Common myeloid progenitor, CD34-positive (primary cell): ENCODE data around the gene LIG3.

Source experiments
- CTCF ChIA-PET: fragments of 350-600 bp; sonication (Branson Sonifier 250); formaldehyde crosslinking; loops from one replicate; lab custom pipeline; 2021; ENCODE audit warnings: antibody characterized with exemption; lab: Charles Lee
- POLR2A ChIA-PET: fragments of 350-600 bp; sonication (Branson Sonifier 250); formaldehyde crosslinking; loops from one replicate; lab custom pipeline; 2021; ENCODE audit warnings: antibody characterized with exemption; lab: Charles Lee
- DNase-seq, 3 donors: peaks; one replicate each; pipeline versions ENCODE4 v3.0.0 to v3.0.0-alpha.2; 2013
- H3K27ac ChIP-seq, 2 experiments: 1 replicate in 1 of 2; 2 replicates in 1 of 2; pipeline ENCODE4 v1.7.0; 2013; ENCODE audit warnings: inconsistent platforms in 2 of 2, low read length in 2 of 2, mild to moderate bottlenecking in 2 of 2, low read depth in 1 of 2, moderate library complexity in 1 of 2; ENCODE audit not compliant: severe bottlenecking in 2 of 2, insufficient read depth in 1 of 2, poor library complexity in 1 of 2
- H3K27me3 ChIP-seq, 5 experiments: replicated peaks in 2 of 5; 1 replicate in 3 of 5; 2 replicates in 2 of 5; pipeline versions ENCODE4 v1.6.1 to v1.7.0; 2013; ENCODE audit warnings: low read length in 4 of 5, mild to moderate bottlenecking in 2 of 5, moderate library complexity in 2 of 5, inconsistent platforms in 1 of 5; ENCODE audit not compliant: insufficient read depth in 5 of 5, control insufficient read depth in 4 of 5
- H3K36me3 ChIP-seq, 4 experiments: 1 replicate in 2 of 4; 2 replicates in 2 of 4; pipeline versions ENCODE4 v1.6.1 to v1.7.0; 2013; ENCODE audit warnings: low read length in 3 of 4, control low read depth in 1 of 4, mild to moderate bottlenecking in 1 of 4; ENCODE audit not compliant: control insufficient read depth in 4 of 4, insufficient read depth in 4 of 4
- H3K4me1 ChIP-seq, 4 experiments: 1 replicate in 3 of 4; 2 replicates in 1 of 4; pipeline versions ENCODE4 v1.6.1 to v1.7.1; 2013; ENCODE audit warnings: low read length in 3 of 4, mild to moderate bottlenecking in 3 of 4, control low read depth in 1 of 4, inconsistent platforms in 1 of 4, moderate library complexity in 1 of 4; ENCODE audit not compliant: control insufficient read depth in 4 of 4, insufficient read depth in 4 of 4; ENCODE audit errors: control extremely low read depth in 1 of 4
- H3K4me3 ChIP-seq, 7 experiments: 1 replicate in 4 of 7; 2 replicates in 3 of 7; pipeline versions ENCODE4 v1.5.1 to v1.7.0; 2013; ENCODE audit warnings: mild to moderate bottlenecking in 7 of 7, low read length in 6 of 7, moderate library complexity in 6 of 7, inconsistent platforms in 2 of 7, low read depth in 2 of 7, control low read depth in 1 of 7; ENCODE audit not compliant: insufficient read depth in 4 of 7, control insufficient read depth in 1 of 7; ENCODE audit errors: extremely low read depth in 1 of 7
- H3K9me3 ChIP-seq, 5 experiments: 1 replicate in 4 of 5; 2 replicates in 1 of 5; pipeline versions ENCODE4 v1.6.1 to v1.7.1; 2013; ENCODE audit warnings: low read length in 4 of 5, mild to moderate bottlenecking in 2 of 5, inconsistent platforms in 1 of 5, low read depth in 1 of 5, moderate library complexity in 1 of 5; ENCODE audit not compliant: control insufficient read depth in 4 of 5, insufficient read depth in 2 of 5; ENCODE audit errors: control extremely low read depth in 1 of 5
- whole genome bisulfite sequencing: methylation state at CpG from one replicate; pipeline ENCODE4 v1.1.5; 2013; ENCODE audit not compliant: insufficient coverage; 5-methylcytosine and 5-hydroxymethylcytosine counted together

LIG3 gene

GRCh38 chr17:34989473-34989872, 9.2 kb downstream of the LIG3 start:
- Histone ChIP-seq H3K9me3 (no peaks in the 10 kb centered on the region), H3K27ac (no peak overlapping the region), H3K36me3 (peaks cover 31 to 76% (median 58%) of the 10 kb centered on the region in 4 experiments), H3K4me1 (peaks cover 0 to 14% (median 4%) of the 10 kb centered on the region in 4 experiments), H3K4me3 (no peak overlapping the region), H3K27me3 (no peaks in the 10 kb centered on the region)
- POLR2A ChIA-PET: no interaction called here
- no peak for DNase-seq
- WGBS: 99% methylated on average over 8 of the region's 10 CpGs
- CTCF ChIA-PET: interaction anchor here (1.1 to 3.8 kb wide), 4 partner anchors 8 to 129 kb away, joined by 3 to 20 read pairs (median 8); partner anchors contain the start of gene LIG3

- DNase-seq: peak in 1 of 3 donors; percentile 24
- Histone ChIP-seq H3K4me1 (peaks cover 0 to 14% (median 4%) of the 10 kb centered on the region in 4 experiments), H3K27me3 (no peaks in the 10 kb centered on the region), H3K27ac (no peak overlapping the region), H3K9me3 (no peaks in the 10 kb centered on the region), H3K4me3 (no peak overlapping the region), H3K36me3 (peaks cover 37 to 87% (median 63%) of the 10 kb centered on the region in 4 experiments)
- POLR2A ChIA-PET: interaction anchor here (0.9 kb wide), 1 partner anchor 9 kb away, joined by 3 read pairs; no protein-coding TSS in a partner anchor
- 98% methylated on average over 6 of the region's 6 CpGs for WGBS
- CTCF ChIA-PET: interaction anchor here (1.2 to 3.8 kb wide), 7 partner anchors 10 to 128 kb away, joined by 3 to 20 read pairs (median 4); partner anchors contain the start of genes LIG3, RAD51D and RFFL
These were observed 10.6 kb downstream of the LIG3 start for GRCh38 chr17:34990921-34991365.

GRCh38 chr17:34991606-34992005, 11.3 kb downstream of the LIG3 start:
- Histone ChIP-seq H3K36me3 (peaks cover 36 to 89% (median 68%) of the 10 kb centered on the region in 4 experiments), H3K4me3 (no peak overlapping the region), H3K4me1 (peaks cover 0 to 14% (median 4%) of the 10 kb centered on the region in 4 experiments), H3K9me3 (no peaks in the 10 kb centered on the region), H3K27ac (no peak overlapping the region), H3K27me3 (no peaks in the 10 kb centered on the region)
- no peak for DNase-seq
- ChIA-PET CTCF (interaction anchor here (1.0 to 3.8 kb wide), 7 partner anchors 11 to 128 kb away, joined by 3 to 20 read pairs (median 4); partner anchors contain the start of genes LIG3 and RAD51D), POLR2A (interaction anchor here (0.9 kb wide), 1 partner anchor 9 kb away, joined by 3 read pairs; no protein-coding TSS in a partner anchor)
- 93% methylated on average over 2 of the region's 3 CpGs for WGBS

GRCh38 chr17:34993031-34993430, 12.7 kb downstream of the LIG3 start:
- Histone ChIP-seq H3K9me3 (no peaks in the 10 kb centered on the region), H3K27ac (no peak overlapping the region), H3K27me3 (no peaks in the 10 kb centered on the region), H3K4me3 (no peak overlapping the region), H3K4me1 (peaks cover 0 to 14% (median 4%) of the 10 kb centered on the region in 4 experiments), H3K36me3 (peaks cover 32 to 93% (median 69%) of the 10 kb centered on the region in 4 experiments)
- POLR2A ChIA-PET: no interaction called here
- whole genome bisulfite sequencing: 59% methylated on average over 2 of the region's 2 CpGs
- CTCF ChIA-PET: interaction anchor here (1.2 to 10.7 kb wide), 3 partner anchors 9 to 126 kb away, joined by 3 to 156 read pairs (median 15); partner anchors contain the start of genes FNDC8 and RAD51D
- DNase-seq: no peak

GRCh38 chr17:34996422-34997285, 16.3 kb downstream of the LIG3 start:
- Histone ChIP-seq H3K9me3 (no peaks in the 10 kb centered on the region), H3K27me3 (no peaks in the 10 kb centered on the region), H3K4me1 (peaks cover 0 to 8% (median 5%) of the 10 kb centered on the region in 4 experiments), H3K27ac (no peak overlapping the region), H3K36me3 (peaks cover 25 to 90% (median 63%) of the 10 kb centered on the region in 4 experiments), H3K4me3 (no peak overlapping the region)
- WGBS: 97% methylated on average over 3 of the region's 3 CpGs
- POLR2A ChIA-PET: interaction anchor here (0.9 kb wide), 1 partner anchor 14 kb away, joined by 3 read pairs; no protein-coding TSS in a partner anchor
- no peak for DNase-seq
- CTCF ChIA-PET: interaction anchor here (0.8 to 10.7 kb wide), 13 partner anchors 9 to 129 kb away, joined by 3 to 156 read pairs (median 5); partner anchors contain the start of genes FNDC8, RAD51D and RFFL

- DNase-seq: no peak
- H3K4me3 ChIP-seq: no peak overlapping the region
- 96% methylated on average over 11 of the region's 11 CpGs for WGBS
- H3K4me1 ChIP-seq: peaks cover 0 to 7% (median 4%) of the 10 kb centered on the region in 4 experiments
- ChIA-PET CTCF (interaction anchor here (0.9 to 10.7 kb wide), 14 partner anchors 9 to 121 kb away, joined by 3 to 156 read pairs (median 5); partner anchors contain the start of genes FNDC8, RAD51D and RFFL), POLR2A (no interaction called here)
- no peak overlapping the region for H3K27ac ChIP-seq
- H3K9me3 ChIP-seq: no peaks in the 10 kb centered on the region
- H3K36me3 ChIP-seq: peaks cover 24 to 90% (median 61%) of the 10 kb centered on the region in 4 experiments
- H3K27me3 ChIP-seq: no peaks in the 10 kb centered on the region
These were observed 17.1 kb downstream of the LIG3 start for GRCh38 chr17:34997355-34997862.
